B cell (primary cell): ENCODE data around the gene IMMP2L.

ENCODE experiments used
- CTCF ChIP-seq: fragments of 200-600 bp; IDR thresholded peaks from one replicate; pipeline ENCODE4 v1.8.0; 2022; ENCODE audit warnings: antibody characterized with exemption, mild to moderate bottlenecking
- EZH2 ChIP-seq: IDR thresholded peaks from 2 replicates; pipeline ENCODE4 v1.6.1; 2012; ENCODE audit warnings: borderline replicate concordance, low read depth, mild to moderate bottlenecking, moderate library complexity, low read length; ENCODE audit not compliant: insufficient read depth, poor library complexity, severe bottlenecking

- TF ChIP-seq CTCF = no peak
- TF ChIP-seq EZH2 = no peak
Observed at GRCh38 chr7:111238886-111239285, 323.4 kb downstream of the IMMP2L start.
